ENCODE data around the gene SLC9A9. TPM values are rescaled to one million over a fixed set of nuclear protein-coding genes. Genes with fewer than 3 reads are reported as not detected.

The SLC9A9 gene
- total RNA-seq, 2 donors from 2014 or later: 25.3 to 31.8 TPM

GRCh38 chr3:143510601-143511000 lies 337.7 kb downstream of the SLC9A9 start:
- H3K4me3 Mint-ChIP-seq: no peak overlapping the region

GRCh38 chr3:143507735-143508580 lies 340.3 kb downstream of the SLC9A9 start:
- no peaks in the 10 kb centered on the region for H3K4me1 Mint-ChIP-seq
- no peak overlapping the region for H3K4me3 Mint-ChIP-seq
- ATAC-seq (no peak), DNase-seq (no peak)
- no peaks in the 10 kb centered on the region for H3K27me3 Mint-ChIP-seq
- H3K27ac Mint-ChIP-seq: no peak overlapping the region
- H3K9me3 ChIP-seq (ENCODE audit: control insufficient read depth, low read length, poor library complexity, severe bottlenecking): no peaks in the 10 kb centered on the region
- no peaks in the 10 kb centered on the region for H3K36me3 Mint-ChIP-seq (ENCODE audit: low read depth)

More at GRCh38 chr3:143510601-143511000, 337.7 kb downstream of the SLC9A9 start:
- no peaks in the 10 kb centered on the region for H3K9me3 ChIP-seq (ENCODE audit: control insufficient read depth, low read length, poor library complexity, severe bottlenecking)
- peaks cover 2% of the 10 kb centered on the region for H3K36me3 Mint-ChIP-seq (ENCODE audit: low read depth)
- H3K27me3 Mint-ChIP-seq: no peaks in the 10 kb centered on the region
- H3K27ac Mint-ChIP-seq: no peak overlapping the region
- no peak for DNase-seq
- no peak for ATAC-seq
- H3K4me1 Mint-ChIP-seq: no peaks in the 10 kb centered on the region

- no peak overlapping the region for H3K4me3 Mint-ChIP-seq
Observed at GRCh38 chr3:143506190-143506589, 342.1 kb downstream of the SLC9A9 start.

GRCh38 chr3:143503325-143503885 lies 344.9 kb downstream of the SLC9A9 start:
- DNase-seq (no peak), ATAC-seq (no peak)
- no peaks in the 10 kb centered on the region for H3K36me3 Mint-ChIP-seq (ENCODE audit: low read depth)
- no peak overlapping the region for H3K27ac Mint-ChIP-seq
- H3K4me1 Mint-ChIP-seq: no peaks in the 10 kb centered on the region
- H3K27me3 Mint-ChIP-seq: no peaks in the 10 kb centered on the region
- no peak overlapping the region for H3K4me3 Mint-ChIP-seq
- H3K9me3 ChIP-seq (ENCODE audit: control insufficient read depth, low read length, poor library complexity, severe bottlenecking): no peaks in the 10 kb centered on the region

More at GRCh38 chr3:143506190-143506589, 342.1 kb downstream of the SLC9A9 start:
- DNase-seq (no peak), ATAC-seq (no peak)
- no peaks in the 10 kb centered on the region for H3K9me3 ChIP-seq (ENCODE audit: control insufficient read depth, low read length, poor library complexity, severe bottlenecking)
- Mint-ChIP-seq H3K27ac (no peak overlapping the region), H3K36me3 (ENCODE audit: low read depth) (no peaks in the 10 kb centered on the region), H3K4me1 (no peaks in the 10 kb centered on the region), H3K27me3 (no peaks in the 10 kb centered on the region)

DNA sequence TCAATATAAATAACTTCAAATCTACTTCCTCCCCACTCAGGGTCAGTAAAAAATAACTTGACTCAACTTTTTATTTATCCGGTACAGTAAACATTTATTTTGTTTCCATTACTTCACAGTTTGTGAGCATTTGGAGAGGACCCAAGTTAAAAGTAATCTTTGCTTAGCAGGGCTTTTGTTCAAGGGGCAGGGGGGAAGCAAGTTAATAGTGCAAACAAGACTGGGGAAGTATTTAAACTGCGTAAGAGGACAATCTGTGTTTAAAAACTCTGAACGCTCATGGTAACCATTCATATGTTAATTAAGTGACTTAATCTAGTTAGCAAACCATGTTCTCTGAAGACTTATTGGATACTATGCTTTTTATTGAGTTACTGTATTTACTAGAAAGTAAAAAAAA lies 346.2 kb downstream of the SLC9A9 start:
- DNase-seq: no peak
- H3K4me1 Mint-ChIP-seq: no peaks in the 10 kb centered on the region
- ATAC-seq: no peak

GRCh38 chr3:143497382-143497781 lies 350.9 kb downstream of the SLC9A9 start:
- DNase-seq: no peak
- H3K4me1 Mint-ChIP-seq: no peaks in the 10 kb centered on the region
- H3K9me3 ChIP-seq (ENCODE audit: control insufficient read depth, low read length, poor library complexity, severe bottlenecking): no peaks in the 10 kb centered on the region
- H3K36me3 Mint-ChIP-seq (ENCODE audit: low read depth): peaks cover 6% of the 10 kb centered on the region
- no peak overlapping the region for H3K4me3 Mint-ChIP-seq
- no peaks in the 10 kb centered on the region for H3K27me3 Mint-ChIP-seq
- H3K27ac Mint-ChIP-seq: no peak overlapping the region
- ATAC-seq: no peak

More for the DNA sequence above, 346.2 kb downstream of the SLC9A9 start:
- Mint-ChIP-seq H3K27me3 (no peaks in the 10 kb centered on the region), H3K36me3 (ENCODE audit: low read depth) (no peaks in the 10 kb centered on the region), H3K27ac (no peak overlapping the region), H3K4me3 (no peak overlapping the region)
- H3K9me3 ChIP-seq (ENCODE audit: control insufficient read depth, low read length, poor library complexity, severe bottlenecking): no peaks in the 10 kb centered on the region

DNA sequence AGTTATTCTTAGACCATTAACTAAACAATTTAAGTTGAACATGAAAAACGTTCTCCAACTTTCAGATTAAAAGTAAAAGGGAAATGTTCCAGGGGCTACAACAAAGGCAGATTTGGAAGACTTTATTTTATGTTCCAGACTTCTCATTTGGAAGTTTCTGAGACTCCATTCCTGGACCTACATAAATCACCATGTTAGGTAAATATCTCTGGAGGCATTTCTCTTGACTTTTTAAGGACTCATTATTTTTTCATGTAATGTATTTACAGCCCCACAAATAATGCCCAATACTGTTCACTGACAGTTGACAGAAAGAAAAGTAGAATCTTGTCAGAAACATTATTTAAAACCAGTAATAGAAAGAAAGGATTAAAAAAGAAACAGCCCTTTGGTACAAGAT lies 352.1 kb downstream of the SLC9A9 start:
- no peak overlapping the region for H3K4me3 Mint-ChIP-seq
- no peaks in the 10 kb centered on the region for H3K4me1 Mint-ChIP-seq
- H3K27me3 Mint-ChIP-seq: no peaks in the 10 kb centered on the region
- peaks cover 6% of the 10 kb centered on the region for H3K36me3 Mint-ChIP-seq (ENCODE audit: low read depth)
- DNase-seq (no peak), ATAC-seq (no peak)
- no peak overlapping the region for H3K27ac Mint-ChIP-seq
- no peaks in the 10 kb centered on the region for H3K9me3 ChIP-seq (ENCODE audit: control insufficient read depth, low read length, poor library complexity, severe bottlenecking)

DNA sequence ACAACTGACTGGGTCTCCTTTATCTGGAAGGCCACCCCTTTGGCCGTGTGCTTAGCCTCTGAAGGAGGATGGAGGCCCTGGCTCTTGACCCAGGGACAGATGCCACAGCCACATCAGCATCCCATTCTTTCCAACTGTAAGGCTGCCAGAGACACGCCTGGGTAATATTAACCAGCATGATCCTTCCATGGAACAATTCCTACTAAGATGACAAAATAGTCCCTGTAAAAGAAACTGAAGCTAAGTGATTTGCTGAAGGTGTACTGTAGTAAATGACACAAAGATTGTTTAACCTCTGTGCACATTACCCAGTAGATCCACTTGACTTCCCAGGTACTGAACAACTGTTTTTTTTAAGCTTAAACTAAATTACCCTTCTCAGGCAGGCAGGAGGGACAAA lies 352.7 kb downstream of the SLC9A9 start:
- H3K4me3 Mint-ChIP-seq: no peak overlapping the region
- no peaks in the 10 kb centered on the region for H3K4me1 Mint-ChIP-seq
- no peaks in the 10 kb centered on the region for H3K9me3 ChIP-seq (ENCODE audit: control insufficient read depth, low read length, poor library complexity, severe bottlenecking)
- DNase-seq (no peak), ATAC-seq (no peak)
- H3K27me3 Mint-ChIP-seq: no peaks in the 10 kb centered on the region
- H3K36me3 Mint-ChIP-seq (ENCODE audit: low read depth): peaks cover 6% of the 10 kb centered on the region
- H3K27ac Mint-ChIP-seq: no peak overlapping the region

DNA sequence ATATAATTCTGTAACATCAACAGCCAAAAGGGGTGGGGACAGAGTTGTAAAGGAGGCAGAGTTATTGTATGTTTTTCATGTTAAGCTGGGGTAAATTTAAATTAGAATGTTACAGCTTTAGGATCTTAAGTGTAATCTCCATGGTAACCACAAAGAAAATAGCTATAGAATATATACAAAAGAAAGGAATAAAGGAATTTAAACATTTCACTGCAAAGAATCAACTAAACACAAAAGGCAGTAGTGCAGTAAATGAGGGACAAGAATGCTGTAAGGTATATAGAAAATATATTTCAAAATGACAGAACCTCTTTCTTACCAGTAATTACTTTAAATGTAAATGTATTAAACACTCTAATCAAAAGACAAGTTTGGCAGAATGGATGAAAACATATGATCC lies 361.7 kb downstream of the SLC9A9 start:
- no peak for DNase-seq
- no peak for ATAC-seq
- no peaks in the 10 kb centered on the region for H3K9me3 ChIP-seq (ENCODE audit: control insufficient read depth, low read length, poor library complexity, severe bottlenecking)
- Mint-ChIP-seq H3K4me1 (peaks cover 2% of the 10 kb centered on the region), H3K36me3 (ENCODE audit: low read depth) (peaks cover 4% of the 10 kb centered on the region), H3K4me3 (no peak overlapping the region), H3K27ac (no peak overlapping the region), H3K27me3 (no peaks in the 10 kb centered on the region)

- no peaks in the 10 kb centered on the region for H3K9me3 ChIP-seq (ENCODE audit: control insufficient read depth, low read length, poor library complexity, severe bottlenecking)
- H3K27me3 Mint-ChIP-seq: no peaks in the 10 kb centered on the region
- DNase-seq (no peak), ATAC-seq (no peak)
- H3K4me3 Mint-ChIP-seq: no peak overlapping the region
- H3K36me3 Mint-ChIP-seq (ENCODE audit: low read depth): peaks cover 6% of the 10 kb centered on the region
- peaks cover 2% of the 10 kb centered on the region for H3K4me1 Mint-ChIP-seq
- no peak overlapping the region for H3K27ac Mint-ChIP-seq
Observed at GRCh38 chr3:143484846-143485512, 363.3 kb downstream of the SLC9A9 start.

GRCh38 chr3:143483214-143483613 lies 365.1 kb downstream of the SLC9A9 start:
- H3K4me1 Mint-ChIP-seq: peaks cover 2% of the 10 kb centered on the region

DNA sequence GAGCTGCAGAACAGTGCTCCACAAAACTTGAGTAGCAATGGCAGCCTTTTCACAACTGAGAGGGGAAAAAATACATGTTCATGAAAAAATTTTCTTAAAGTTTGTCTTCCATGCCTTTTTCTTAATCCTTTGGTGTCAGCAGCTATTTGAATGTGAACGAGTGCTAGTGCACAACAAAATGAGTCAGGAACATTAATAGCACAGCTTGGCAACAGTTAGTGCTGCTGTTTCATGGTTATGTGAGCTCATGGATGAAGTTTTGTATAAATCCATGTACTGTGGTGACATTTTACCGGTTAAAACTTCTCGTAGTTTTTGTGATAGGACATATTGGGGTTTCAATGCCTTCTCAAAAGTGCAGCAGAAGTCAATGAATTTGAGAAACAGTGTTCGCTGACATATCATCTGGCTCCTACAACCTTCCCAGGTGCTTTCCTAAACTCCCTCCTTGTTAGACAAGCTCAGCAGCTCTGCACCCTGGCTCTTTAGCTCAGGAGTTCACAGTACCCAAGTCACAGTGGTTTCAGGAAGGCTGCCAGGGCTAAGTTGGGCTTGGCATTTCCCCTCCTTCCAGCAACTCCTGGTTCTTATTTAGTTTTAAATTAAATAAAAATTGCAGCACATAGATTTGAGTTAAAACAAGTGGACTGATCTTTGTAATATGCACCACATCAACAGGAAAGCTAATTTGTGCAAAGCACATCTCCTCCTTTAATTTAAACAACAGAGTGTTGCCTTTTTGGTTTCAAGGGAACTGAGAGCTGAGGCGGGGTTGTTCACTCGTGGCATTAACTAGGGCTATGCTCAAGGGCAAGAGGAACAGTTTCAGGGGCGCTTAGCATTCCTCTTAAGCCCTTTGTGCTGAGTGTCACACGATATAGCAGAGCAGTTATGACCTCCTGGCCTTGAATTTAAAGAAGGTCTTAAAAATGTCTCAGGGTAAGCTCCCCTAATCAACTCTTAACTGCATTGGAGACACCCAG lies 365.9 kb downstream of the SLC9A9 start:
- peaks cover 6% of the 10 kb centered on the region for H3K36me3 Mint-ChIP-seq (ENCODE audit: low read depth)
- peaks cover 2% of the 10 kb centered on the region for H3K4me1 Mint-ChIP-seq
- no peak overlapping the region for H3K27ac Mint-ChIP-seq
- H3K27me3 Mint-ChIP-seq: no peaks in the 10 kb centered on the region
- H3K4me3 Mint-ChIP-seq: no peak overlapping the region
- no peaks in the 10 kb centered on the region for H3K9me3 ChIP-seq (ENCODE audit: control insufficient read depth, low read length, poor library complexity, severe bottlenecking)
- no peak for DNase-seq
- no peak for ATAC-seq

More at GRCh38 chr3:143483214-143483613, 365.1 kb downstream of the SLC9A9 start:
- Mint-ChIP-seq H3K27ac (no peak overlapping the region), H3K27me3 (no peaks in the 10 kb centered on the region), H3K4me3 (no peak overlapping the region), H3K36me3 (ENCODE audit: low read depth) (peaks cover 6% of the 10 kb centered on the region)
- ATAC-seq (no peak), DNase-seq (no peak)
- no peaks in the 10 kb centered on the region for H3K9me3 ChIP-seq (ENCODE audit: control insufficient read depth, low read length, poor library complexity, severe bottlenecking)
